Measurements from ENCODE around the gene CLK3. TPM values are rescaled to one million over a fixed set of nuclear protein-coding genes. Genes with fewer than 3 reads are reported as not detected.
A peak's percentile ranks its signal among the peaks of the same experiment; 100 is the strongest.

Gene CLK3
- total and polyA plus RNA-seq, 10 of the 15 experiments (the other 5 are each of a cell fraction or from before 2014, with no cell fraction given): 3.3 to 169 (median 66.2) TPM

GRCh38 chr15:74646480-74646879 is 30.8 kb downstream of the CLK3 start:
- Histone ChIP-seq H3K27me3 (replicated peaks in 1 of 2; ENCODE audit: control insufficient read depth in 2 of 2, insufficient read depth in 2 of 2, low read length in 1 of 2) (no peaks in the 10 kb centered on the region), H3K4me3 (no peak overlapping the region), H3K9ac (ENCODE audit: control insufficient read depth, insufficient read depth, low read length) (no peak overlapping the region), H3K4me2 (ENCODE audit: control insufficient read depth, insufficient read depth) (no peak overlapping the region), H3K4me1 (ENCODE audit: control insufficient read depth, insufficient read depth, low read length) (no peaks in the 10 kb centered on the region), H2AFZ (ENCODE audit: control insufficient read depth, low read depth, low read length) (no peak overlapping the region), H3K36me3 (ENCODE audit: control insufficient read depth in 2 of 2, insufficient read depth in 2 of 2, low read length in 1 of 2) (peaks cover 2 to 12% of the 10 kb centered on the region in 2 experiments), H3K27ac (ENCODE audit: control insufficient read depth, insufficient read depth) (no peak overlapping the region), H3K79me2 (ENCODE audit: control insufficient read depth, insufficient read depth, low read length) (no peaks in the 10 kb centered on the region), H4K20me1 (ENCODE audit: control insufficient read depth, insufficient read depth) (no peaks in the 10 kb centered on the region; the same call in 1 of the 2 replicates), H3K9me3 (replicated peaks; ENCODE audit: control insufficient read depth, insufficient read depth, low read length) (no peaks in the 10 kb centered on the region)
- ChIA-PET CTCF (interaction anchor here (0.6 to 18.9 kb wide), 5 partner anchors 11 to 308 kb away, joined by 3 to 380 read pairs (median 8); no protein-coding TSS in a partner anchor), POLR2A (interaction anchor here (1.0 kb wide), 1 partner anchor 78 kb away, joined by 6 read pairs; no protein-coding TSS in a partner anchor), SMC1A (ENCODE audit: uncharacterized antibody, unreplicated experiment) (no interaction called here), RAD21 (ENCODE audit: unreplicated experiment) (interaction anchor here (0.7 to 1.2 kb wide), 2 partner anchors 12 to 49 kb away, joined by 4 to 5 read pairs; no protein-coding TSS in a partner anchor)
- ATAC-seq (no peak), FAIRE-seq (peak; percentile 35), DNase-seq (ENCODE audit: low read depth, low spot score) (no peak)
- in situ Hi-C loops (cut with MboI): no loop called here
- TF ChIP-seq ZBTB40 (IDR thresholded peaks at IDR 0.05; ENCODE audit: borderline replicate concordance) (no peak), NFXL1 (IDR thresholded peaks at IDR 0.05; ENCODE audit: borderline replicate concordance) (no peak), DPF2 (IDR thresholded peaks at IDR 0.05) (no peak), RELA (IDR thresholded peaks at IDR 0.05; ENCODE audit: borderline replicate concordance, partially characterized antibody) (no peak), TCF7 (IDR thresholded peaks at IDR 0.05; ENCODE audit: borderline replicate concordance) (no peak), CHD4 (IDR thresholded peaks at IDR 0.05) (no peak), SMC3 (IDR thresholded peaks at IDR 0.05; ENCODE audit: borderline replicate concordance, low read length) (no peak), NR2C2 (IDR thresholded peaks at IDR 0.05; ENCODE audit: borderline replicate concordance, control insufficient read depth, insufficient read length, low read depth) (no peak), ZNF24 (IDR thresholded peaks at IDR 0.05) (no peak), CREM (IDR thresholded peaks at IDR 0.05; ENCODE audit: low read depth) (no peak), CUX1 (IDR thresholded peaks at IDR 0.05; ENCODE audit: insufficient replicate concordance, low read depth, low read length) (no peak), RAD21 (IDR thresholded peaks at IDR 0.05; ENCODE audit: insufficient read depth, low read depth, low read length) (no peak), GATAD2B (conservative IDR thresholded peaks at IDR 0.05; ENCODE audit: low read depth) (no peak), RUNX3 (IDR thresholded peaks at IDR 0.05; ENCODE audit: low read length) (no peak), KAT2A (conservative IDR thresholded peaks at IDR 0.05; ENCODE audit: control insufficient read depth, low read depth, low read length) (no peak), CBFB (IDR thresholded peaks at IDR 0.05; ENCODE audit: low read depth) (no peak), CHD1 (IDR thresholded peaks at IDR 0.05; ENCODE audit: low read depth, low read length) (no peak)
- BruUV-seq (replicated peaks): no TSS peak
- intact Hi-C loops (cut with micrococcal nuclease; ENCODE audit: unreplicated experiment): no loop called here
